Activated CD4-positive, alpha-beta T cell treated with anti-CD3 and anti-CD28 coated beads for 4 hours (primary cell): ENCODE measurements around the gene NUP43.
"Not testable (repeated sequence)": the region's sequence is repeated elsewhere in the genome, so short reads cannot be mapped to it uniquely, and the experiment has no call there.

Source experiments
- DNase-seq, 2 donors: peaks; one replicate each; pipeline ENCODE4 v3.0.0-alpha.2; 2020

The NUP43 gene, protein sequence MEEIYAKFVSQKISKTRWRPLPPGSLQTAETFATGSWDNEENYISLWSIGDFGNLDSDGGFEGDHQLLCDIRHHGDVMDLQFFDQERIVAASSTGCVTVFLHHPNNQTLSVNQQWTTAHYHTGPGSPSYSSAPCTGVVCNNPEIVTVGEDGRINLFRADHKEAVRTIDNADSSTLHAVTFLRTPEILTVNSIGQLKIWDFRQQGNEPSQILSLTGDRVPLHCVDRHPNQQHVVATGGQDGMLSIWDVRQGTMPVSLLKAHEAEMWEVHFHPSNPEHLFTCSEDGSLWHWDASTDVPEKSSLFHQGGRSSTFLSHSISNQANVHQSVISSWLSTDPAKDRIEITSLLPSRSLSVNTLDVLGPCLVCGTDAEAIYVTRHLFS

DNA sequence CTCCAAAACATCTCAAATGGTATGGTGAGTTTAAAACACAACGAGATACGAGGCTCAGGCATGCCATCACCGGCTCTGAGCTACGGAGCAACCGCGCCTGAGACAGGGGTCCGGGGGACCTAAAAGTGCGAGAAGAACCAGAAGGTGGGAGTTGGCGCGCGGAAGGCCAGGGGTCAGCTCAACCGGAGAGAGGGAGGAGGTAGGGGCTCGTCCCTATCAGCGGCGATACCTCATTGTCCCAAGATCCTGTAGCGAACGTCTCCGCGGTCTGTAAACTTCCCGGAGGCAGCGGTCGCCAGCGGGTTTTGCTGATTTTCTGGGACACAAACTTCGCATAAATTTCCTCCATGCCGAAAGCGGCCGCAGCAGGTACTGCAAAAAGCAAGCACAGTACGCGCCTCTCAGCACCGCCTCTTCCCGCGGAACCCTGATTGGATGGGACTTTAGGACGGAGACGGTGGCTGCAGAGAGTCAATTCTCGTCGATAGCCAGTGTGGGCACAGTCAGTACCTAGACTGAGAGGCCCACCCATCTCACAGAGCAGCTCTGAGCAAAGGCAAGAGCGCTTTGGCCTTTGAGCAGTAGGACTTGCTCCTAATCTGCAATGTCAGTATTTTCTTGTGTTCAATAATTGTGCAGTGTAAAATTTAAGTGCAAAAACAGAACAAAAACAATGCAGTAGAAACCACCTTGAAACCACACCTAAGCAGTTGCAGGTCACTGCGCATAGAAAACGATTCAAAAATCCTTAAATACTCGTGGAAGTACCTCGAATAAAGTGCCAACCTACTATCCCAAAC is at the start of gene NUP43:
Gene NUP43 (minus strand): TSS at position 383 of the 800 bp plus-strand sequence. CDS start 34 bp downstream, at position 349.
- peak; percentile 88 to 91 for DNase-seq

DNA sequence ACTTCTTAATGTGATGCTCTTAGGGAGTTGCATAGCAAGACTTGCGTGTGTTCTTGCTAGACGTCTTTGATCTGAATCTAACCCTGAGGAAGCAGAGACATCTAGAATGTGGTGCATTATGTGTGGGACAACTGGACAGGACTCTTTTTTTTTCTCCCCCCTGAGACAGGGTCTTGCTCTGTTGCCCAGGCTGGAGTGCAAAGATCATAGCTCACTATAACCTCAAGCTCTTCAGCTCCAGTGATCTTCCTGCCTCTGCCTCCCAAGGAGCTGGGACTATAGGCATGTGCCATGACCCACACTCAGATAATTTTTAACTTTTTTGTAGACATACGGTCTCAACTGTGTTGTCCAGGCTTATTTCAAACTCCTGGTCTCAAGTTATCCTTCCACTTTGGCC is 37.2 kb upstream of the NUP43 start:
- DNase-seq = no peak

DNA sequence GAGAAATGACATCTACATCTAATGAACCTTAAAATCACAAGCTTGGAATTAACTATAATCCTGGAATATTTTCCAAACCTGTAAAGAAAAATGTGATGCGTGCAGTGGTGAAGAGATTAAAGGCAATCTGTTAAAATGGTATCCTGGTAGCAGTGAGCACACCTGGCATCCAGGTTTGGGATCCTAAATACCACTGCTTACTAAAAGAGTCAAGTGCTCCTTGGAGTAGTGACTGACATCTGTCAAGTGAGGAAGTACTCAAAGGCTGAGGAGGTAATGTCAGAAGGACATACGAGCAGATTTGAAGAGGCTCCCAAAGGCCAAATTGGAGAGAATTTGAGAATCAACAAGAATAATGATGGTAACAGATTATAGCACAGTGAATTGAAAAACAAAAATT is 36.0 kb upstream of the NUP43 start:
- no peak for DNase-seq

DNA sequence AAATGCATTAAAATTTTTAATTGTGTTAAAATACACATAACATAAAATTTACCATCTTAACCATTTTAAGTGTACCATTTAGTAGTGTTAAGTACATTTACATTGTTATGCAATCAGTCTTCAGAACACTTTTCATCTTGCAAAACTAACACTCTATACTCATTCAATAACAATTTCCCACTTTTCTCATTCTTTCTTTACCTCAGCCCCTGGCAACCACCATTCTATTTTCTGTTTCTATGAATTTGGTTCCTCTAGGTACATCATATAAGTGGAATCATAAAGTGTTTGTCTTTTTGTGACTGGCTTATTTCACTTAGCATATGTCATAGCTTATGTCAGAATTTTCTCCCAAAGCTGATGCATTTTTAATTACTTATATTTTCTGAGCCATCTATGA is 35.4 kb upstream of the NUP43 start:
- no peak for DNase-seq

DNA sequence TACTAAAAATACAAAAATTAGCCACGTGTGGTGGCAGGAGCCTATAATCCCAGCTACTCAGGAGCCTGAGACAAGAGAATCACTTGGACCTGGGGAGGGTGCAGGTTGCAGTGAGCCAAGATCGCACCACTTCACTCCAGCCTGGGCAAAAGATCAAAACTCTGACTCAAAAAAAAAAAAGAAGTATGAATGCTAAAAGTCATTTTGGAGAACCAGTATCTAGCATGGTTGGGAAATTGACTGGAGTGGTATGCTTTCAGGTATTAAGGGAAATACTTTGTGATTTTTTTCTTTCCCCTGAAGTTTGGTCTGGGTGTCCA is 33.3 kb upstream of the NUP43 start:
- DNase-seq = no peak

DNA sequence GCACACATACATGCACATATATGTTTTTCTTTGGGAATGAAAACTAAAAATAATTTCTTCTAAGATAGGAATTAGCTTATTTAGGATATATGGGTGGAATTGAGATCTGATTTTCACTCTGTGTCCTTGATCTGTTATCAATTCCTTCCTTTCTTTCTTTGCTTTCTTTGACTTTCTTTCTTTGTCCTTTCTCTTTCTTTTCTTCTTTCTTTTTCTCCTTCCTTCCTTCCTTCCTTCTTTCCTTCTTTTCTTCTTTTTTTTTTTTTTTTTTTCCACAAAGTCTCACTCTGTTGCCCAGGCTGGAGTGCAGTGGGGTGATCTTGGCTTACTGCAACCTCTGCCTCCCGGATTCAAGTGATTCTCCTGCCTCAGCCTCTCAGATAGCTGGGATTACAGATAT is 31.3 kb upstream of the NUP43 start:
- no peak for DNase-seq

DNA sequence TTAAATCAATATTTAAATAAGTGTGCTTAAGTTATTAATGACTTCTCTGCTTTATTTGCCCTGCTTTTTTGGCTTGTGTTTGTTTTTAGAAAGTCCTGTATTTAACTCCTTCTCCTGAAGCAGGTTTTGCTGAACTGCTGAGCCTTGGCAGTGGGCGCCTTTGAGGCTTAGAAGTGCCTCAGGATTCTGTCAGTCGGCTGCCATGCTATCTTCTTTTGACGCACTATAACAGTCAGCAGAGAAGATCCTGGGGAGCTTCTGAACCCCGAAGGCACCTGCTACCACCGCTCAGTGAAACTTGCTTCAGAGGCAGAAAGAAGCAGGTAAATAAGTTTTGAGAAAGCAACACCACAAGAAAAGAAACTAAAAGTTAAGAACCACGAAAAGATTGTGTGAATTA is 25.6 kb upstream of the NUP43 start:
- DNase-seq = no peak

DNA sequence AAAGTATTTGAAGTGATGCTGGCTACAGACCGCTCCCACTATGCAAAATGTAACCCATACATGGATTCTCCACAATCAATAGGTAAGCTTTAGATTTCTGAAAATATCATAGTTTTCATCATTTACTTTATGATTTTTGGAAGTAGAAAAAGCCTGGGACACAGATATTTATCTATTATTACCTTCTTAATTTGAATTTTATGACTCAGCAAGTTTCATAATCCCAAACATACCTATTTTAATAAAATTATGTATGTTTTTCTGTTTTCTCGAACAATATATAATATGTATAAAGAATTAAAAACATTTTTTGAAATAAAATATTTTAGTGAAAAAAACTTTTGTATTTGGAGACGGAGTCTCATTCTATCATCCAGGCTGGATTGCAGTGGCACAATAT is 24.9 kb upstream of the NUP43 start:
- DNase-seq = no peak

DNA sequence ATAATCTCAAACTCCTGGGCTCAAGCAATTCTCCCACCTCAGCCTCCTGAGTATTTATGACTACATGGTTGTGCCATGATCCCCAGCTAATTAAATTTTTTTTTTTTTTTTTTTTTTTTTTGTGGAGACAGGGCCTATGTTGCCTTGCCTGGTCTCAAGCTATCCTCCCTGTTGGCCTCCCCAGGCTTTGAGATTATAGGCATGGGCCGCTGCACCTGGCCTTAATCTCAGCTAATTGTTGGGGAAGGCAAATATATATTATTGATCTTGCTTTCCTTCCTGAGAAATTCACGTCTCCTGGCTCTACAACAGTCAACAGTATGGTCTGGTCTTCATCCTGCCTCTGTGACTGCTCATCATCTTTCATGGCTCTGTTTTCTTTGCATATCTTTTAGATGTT is 23.3 kb upstream of the NUP43 start:
- no peak for DNase-seq

DNA sequence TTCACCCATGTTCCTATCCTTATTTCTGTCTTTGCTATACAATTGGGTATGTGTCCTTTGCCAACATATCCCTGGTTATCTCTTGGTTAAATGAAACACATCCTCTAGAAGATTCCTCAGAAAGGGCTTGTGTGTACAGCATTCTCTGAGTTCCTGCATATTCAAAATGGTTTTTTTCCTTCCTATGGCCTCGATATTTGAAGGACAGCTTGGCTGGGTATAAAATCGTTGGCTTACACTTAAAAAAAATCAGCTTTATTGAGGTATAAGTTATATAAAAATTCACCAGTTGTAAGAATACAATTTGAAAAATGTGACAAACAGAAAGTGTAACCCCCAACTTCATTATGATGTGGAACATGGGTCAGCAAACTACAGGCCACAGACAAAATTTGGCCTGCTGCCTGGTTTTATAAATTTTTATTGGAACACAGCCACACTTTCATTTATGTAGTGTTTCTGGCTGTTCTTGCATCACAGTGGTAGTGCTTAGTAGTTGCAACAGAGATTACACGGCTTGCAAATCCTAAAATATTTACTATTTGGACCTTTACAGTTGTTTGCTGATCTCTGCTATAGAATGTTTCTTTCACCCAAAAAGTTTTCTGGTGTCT is 19.9 kb upstream of the NUP43 start:
- DNase-seq = no peak

DNA sequence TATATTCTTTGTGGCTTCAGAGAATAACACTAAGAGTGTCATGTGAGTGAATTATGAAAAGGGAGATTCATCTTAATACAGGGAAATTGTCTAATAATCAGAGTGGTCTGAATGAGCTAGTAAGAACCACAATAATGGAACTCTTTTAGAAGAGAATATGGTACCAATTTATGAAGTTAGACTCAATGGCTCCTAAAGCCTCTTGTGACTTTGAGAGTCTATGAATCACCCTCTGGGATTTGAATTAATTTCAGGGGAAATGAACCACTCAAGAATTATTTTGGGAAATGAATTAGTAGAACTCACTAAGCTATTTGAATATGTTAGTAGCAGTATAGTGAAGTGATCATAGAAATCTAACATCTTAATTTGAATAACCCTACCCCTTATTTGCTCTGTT is 17.5 kb upstream of the NUP43 start:
- DNase-seq = no peak

DNA sequence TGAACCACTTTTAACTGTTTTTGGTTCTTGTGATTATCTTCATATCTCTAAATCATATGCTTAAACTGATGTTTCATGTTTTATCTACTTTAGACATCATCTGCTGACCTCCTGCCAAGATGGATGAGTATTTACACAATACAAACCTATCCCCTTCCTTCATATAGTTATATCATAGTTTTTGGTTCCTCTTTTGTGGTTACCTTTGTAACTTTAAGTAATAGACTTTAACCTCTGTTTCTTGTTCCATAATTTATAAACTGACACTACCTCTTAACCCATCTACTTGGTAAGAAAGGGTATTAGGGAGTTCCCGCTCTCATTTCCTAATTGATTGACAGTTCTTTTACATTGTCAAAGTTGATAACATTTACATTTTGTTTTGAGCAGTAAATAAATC is 15.1 kb upstream of the NUP43 start:
- no peak for DNase-seq

DNA sequence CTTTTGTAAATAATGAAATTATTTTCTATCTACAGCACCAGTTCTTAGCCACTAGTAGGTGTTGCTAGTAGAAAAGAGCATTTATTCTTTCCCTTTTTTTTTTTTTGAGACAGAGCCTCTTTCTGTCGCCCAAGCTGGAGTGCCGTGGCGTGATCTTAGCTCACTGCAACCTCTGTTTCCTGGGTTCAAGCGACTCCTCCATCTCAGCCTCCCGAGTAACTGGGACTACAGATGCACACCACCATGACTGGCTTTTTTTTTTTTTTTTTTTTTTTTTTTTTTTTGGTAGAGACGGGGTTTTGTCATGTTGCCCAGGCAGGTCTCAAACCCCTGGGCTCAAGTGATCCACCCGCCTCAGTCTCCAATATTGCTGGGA is 9.9 kb upstream of the NUP43 start:
- no peak for DNase-seq

DNA sequence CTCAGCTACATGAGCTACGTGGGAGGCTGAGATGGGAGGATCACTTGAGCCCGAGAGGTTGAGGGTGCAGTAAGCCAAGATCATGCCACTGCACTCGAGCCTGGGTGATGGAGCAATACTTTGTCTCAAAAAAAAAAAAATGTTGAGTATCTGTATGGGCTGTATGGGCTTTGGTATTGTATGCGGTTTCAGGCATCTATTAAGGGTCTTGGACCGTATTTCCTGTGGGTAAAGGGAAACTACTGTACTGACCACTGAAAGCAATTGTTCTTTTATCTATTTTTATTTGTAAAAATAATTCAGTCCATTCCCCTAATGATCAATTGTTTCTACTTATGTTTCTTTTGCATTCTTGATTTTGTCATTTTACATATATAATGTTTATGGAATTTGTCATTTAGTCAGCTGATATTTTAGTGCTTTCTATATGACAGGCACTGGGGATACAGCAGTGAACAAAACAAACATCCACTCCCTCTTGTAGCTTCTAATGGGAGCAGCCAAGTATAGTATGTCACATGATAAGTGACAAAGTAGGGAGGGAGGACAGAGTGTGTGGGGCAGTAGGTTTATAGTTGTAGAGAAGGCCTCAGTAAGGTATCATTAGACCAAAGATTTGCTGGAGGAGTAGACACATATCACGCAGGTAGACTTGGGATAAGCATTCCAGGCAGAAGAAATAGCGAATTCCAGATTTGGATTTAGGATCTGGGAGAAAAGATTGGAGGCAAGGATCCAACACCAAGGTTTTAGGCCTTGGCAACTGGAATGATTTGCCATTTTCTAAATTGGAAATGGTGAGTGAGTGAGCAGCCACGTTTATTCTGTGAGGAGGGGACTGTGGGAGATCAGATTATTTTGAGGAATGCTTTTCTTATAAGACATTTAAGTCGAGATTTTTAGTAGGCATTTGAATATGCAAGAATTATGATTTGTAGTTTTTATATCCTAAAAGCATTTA is 9.3 kb upstream of the NUP43 start:
- no peak for DNase-seq

DNA sequence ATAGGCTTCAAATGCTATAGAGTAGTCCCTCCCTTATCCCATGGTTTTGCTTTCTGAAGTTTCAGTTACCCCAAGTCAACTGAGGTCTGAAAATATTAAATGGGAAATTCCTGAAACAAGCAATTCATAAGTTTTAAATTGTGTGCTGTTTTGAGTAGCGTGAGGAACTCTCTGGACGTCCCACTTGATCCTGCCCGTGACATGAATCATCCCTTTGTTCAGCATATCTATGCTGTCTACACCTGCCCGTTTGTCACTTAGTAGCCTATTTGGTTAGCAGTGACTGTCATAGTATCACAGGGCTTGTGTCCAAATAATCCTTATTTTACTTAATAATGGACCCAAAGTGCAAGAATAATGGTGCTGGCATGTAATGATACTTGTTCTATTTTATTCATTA is 8.2 kb upstream of the NUP43 start:
- no peak for DNase-seq

DNA sequence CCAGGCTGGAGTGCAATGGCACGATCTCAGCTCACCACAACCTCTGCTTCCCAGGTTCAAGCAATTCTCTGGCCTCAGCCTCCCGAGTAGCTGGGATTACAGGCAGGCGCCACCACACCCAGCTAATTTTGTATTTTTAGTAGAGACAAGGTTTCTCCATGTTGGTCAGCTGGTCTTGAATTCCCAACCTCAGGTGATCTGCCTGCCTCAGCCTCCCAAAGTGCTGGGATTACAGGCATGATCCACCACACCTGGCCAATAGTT is 7.0 kb upstream of the NUP43 start:
- not testable (repeated sequence) for DNase-seq

DNA sequence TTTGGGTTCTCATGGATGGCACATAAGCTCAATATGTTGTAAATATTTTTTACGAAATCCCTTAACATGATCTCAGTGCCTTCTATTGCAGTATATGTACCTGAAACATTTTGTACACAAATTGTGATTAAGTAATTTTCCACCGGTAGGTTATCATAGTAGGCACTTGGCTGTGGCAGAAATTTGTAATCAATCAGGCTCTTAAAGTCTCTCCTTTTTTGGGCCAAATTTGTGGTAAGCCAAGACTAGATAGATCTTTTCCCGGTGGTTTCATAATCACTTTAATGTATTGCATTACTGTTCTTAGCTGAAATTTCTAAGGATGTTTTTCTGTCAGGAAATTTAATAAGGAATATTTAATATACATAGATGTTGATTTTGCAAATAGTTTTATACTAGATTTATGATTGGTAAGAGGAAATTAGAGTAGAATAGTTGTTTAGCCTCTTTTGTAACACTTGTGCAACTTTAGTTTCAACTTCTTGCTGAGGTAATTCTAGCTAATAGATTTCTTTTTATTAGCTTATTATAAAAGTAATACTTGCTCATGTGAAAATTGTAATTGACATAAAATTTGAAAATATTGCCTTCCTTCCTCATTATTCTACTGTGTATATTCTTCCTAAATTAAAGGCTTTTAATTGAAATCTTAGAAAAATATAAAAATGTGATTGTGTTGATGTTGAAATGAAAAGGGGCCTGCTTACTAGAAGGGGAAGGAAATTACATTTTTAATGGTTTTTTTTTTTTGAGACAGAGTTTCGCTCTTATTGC is 6.5 kb upstream of the NUP43 start:
- no peak for DNase-seq

DNA sequence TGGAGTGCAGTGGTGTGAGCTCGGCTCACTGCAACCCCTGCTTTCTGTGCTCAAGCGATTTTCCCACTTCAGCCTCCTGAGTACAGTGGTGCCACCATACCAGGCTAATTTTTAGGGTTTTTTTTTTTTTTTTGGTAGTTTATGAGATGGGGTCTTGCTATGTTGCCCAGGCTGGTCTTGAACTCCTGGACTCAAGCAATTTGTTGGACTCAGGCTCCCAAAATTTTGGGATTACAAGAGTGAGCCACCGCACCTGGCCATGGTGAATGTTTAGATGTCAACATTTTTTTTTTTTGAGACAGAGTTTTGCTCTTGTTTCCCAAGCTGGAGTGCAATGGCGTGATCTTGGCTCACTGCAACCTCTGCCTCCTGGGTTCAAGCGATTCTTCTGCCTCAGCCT is 5.6 kb upstream of the NUP43 start:
- not testable (repeated sequence) for DNase-seq

DNA sequence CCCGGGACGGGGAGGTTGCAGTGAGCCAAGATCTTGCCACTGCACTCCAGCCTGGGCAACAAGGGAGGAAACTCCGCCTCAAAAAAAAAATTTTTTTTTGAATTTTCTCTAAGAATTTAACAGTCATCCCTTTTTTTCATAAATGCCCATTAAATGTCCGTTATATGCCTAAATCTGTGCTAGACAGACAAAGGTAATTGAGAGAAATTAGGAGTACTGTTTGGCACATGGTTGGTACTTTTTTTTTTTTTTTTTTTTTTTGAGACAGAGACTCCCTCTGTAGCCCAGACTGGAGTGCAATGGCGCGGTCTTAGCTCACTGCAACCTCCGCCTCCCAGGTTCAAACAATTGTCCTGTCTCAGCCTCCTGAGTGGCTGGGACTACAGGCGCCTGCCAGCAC is 4.9 kb upstream of the NUP43 start:
- DNase-seq = no peak

DNA sequence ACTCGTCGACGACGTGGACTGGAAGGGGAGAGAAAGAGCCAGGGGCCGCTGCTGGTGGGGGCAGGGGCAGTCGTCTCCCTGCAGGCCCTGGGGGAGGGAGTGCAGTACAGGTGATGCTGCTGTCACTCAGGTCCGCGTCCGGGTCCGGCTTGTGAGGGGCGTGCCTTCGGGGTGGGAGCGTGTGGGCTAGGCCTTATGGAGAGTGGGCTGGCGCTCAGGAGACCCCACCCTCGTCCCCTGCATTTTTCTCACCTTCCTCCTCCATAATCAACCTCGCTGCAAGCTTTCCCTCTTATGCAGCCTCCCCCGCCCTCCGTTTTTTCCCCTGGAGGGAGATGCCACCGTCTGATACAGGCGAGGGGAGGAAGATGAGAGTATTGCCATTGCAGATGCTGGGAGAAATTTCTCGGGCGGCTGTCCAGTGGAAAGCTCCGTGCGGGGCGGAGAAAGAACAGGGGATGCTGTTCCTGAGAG is 3.8 kb upstream of the NUP43 start:
- peak; percentile 35 to 44 for DNase-seq

DNA sequence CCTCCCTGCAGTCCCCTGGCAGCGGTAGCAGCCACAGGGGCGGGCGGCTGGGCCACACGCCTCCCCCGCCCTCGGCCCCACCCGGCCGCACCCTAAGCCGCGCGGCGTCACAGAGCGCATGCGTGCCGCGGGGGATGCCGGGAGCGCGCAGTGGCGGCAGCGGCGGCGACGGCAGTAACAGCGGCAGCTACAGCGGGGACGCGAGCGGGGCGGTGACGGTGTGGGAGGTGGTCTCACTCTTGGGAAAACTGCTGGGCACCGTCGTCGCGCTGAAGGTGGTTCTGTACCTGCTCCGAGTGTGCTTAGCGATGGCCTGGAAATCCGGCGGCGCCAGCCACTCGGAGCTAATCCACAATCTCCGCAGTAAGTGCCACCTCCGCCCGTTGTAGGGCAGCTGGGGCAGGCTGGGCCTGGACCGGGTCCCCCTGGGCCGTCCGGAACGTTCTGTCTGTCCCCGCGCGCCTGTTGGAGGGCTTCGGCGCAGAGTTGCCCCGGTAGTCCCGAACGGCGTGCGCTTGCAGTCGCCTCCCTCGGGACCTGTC is 3.3 kb upstream of the NUP43 start, which contains the start of gene PCMT1:
Gene PCMT1 (plus strand): TSS at position 148 of the 542 bp plus-strand sequence. CDS start 161 bp downstream, at position 309.
- peak; percentile 84 to 87 for DNase-seq

DNA sequence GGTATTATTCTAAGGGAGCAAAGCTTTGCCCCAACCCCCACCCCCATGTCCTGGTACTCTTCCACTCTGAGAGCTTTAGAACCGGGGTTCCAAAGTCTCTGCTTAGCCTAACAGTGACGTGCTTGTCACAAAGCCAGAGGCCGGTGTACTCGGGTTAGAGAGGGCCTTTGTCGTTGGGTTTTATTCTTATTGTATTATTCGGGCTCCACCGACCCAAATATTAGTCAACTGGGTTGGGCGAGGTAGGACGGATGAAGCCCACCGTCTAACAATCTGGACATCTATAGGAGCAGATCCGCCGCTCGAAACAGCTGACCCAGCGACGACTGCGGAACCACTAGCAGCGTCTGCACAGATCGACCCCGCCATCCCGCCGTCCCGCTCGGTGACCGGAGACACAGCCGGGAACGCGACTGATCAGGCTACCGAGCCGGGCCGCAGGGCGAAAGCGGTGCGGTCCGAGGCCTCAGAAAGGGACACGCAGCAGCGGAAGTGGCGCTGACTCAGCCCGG is 2.8 kb upstream of the NUP43 start:
- DNase-seq = not testable (repeated sequence)
